Measurements from ENCODE around the gene IL26.
"Not testable (repeated sequence)": the region's sequence is repeated elsewhere in the genome, so short reads cannot be mapped to it uniquely, and the experiment has no call there.

Gene IL26

GRCh38 chr12:68200854-68201253, 24.8 kb downstream of the IL26 start:
- no peak overlapping the region for H3K4me3 ChIP-seq (ENCODE audit: low read depth, low read length)

- no peak overlapping the region for H3K4me3 ChIP-seq (ENCODE audit: low read depth, low read length)
Observed at GRCh38 chr12:68199127-68199526, 26.5 kb downstream of the IL26 start.

- no peak overlapping the region for H3K4me3 ChIP-seq (ENCODE audit: low read depth, low read length)
Observed at GRCh38 chr12:68198507-68199086, 27.0 kb downstream of the IL26 start.

GRCh38 chr12:68190301-68190700, 35.3 kb downstream of the IL26 start:
- H3K4me3 ChIP-seq (ENCODE audit: low read depth, low read length) = no peak overlapping the region

GRCh38 chr12:68189821-68190242, 35.8 kb downstream of the IL26 start:
- H3K4me3 ChIP-seq (ENCODE audit: low read depth, low read length) = no peak overlapping the region

- H3K4me3 ChIP-seq (ENCODE audit: low read depth, low read length) = no peak overlapping the region
Observed at GRCh38 chr12:68185598-68185997, 40.0 kb downstream of the IL26 start.

GRCh38 chr12:68180792-68181744, 44.5 kb downstream of the IL26 start:
- H3K4me3 ChIP-seq (ENCODE audit: low read depth, low read length) = no peak overlapping the region

- H3K4me3 ChIP-seq (ENCODE audit: low read depth, low read length) = no peak overlapping the region
Observed at GRCh38 chr12:68178774-68179439, 46.7 kb downstream of the IL26 start.

GRCh38 chr12:68178184-68178583, 47.4 kb downstream of the IL26 start:
- H3K4me3 ChIP-seq (ENCODE audit: low read depth, low read length) = no peak overlapping the region

- H3K4me3 ChIP-seq (ENCODE audit: low read depth, low read length) = no peak overlapping the region
Observed at GRCh38 chr12:68177562-68177961, 48.0 kb downstream of the IL26 start.

GRCh38 chr12:68176257-68176656, 49.4 kb downstream of the IL26 start:
- no peak overlapping the region for H3K4me3 ChIP-seq (ENCODE audit: low read depth, low read length)

- H3K4me3 ChIP-seq (ENCODE audit: low read depth, low read length) = no peak overlapping the region
Observed at GRCh38 chr12:68175557-68176061, 50.0 kb downstream of the IL26 start.

- H3K4me3 ChIP-seq (ENCODE audit: low read depth, low read length) = not testable (repeated sequence)
Observed at GRCh38 chr12:68174761-68175160, 50.8 kb downstream of the IL26 start.

GRCh38 chr12:68173792-68174191, 51.8 kb downstream of the IL26 start:
- no peak overlapping the region for H3K4me3 ChIP-seq (ENCODE audit: low read depth, low read length)

GRCh38 chr12:68170726-68171125, 54.9 kb downstream of the IL26 start:
- H3K4me3 ChIP-seq (ENCODE audit: low read depth, low read length) = no peak overlapping the region

GRCh38 chr12:68169213-68169889, 56.3 kb downstream of the IL26 start:
- H3K4me3 ChIP-seq (ENCODE audit: low read depth, low read length) = no peak overlapping the region

- H3K4me3 ChIP-seq (ENCODE audit: low read depth, low read length) = no peak overlapping the region
Observed at GRCh38 chr12:68166317-68166831, 59.2 kb downstream of the IL26 start.

- H3K4me3 ChIP-seq (ENCODE audit: low read depth, low read length) = no peak overlapping the region
Observed at GRCh38 chr12:68163560-68164081, 62.0 kb downstream of the IL26 start.

GRCh38 chr12:68162374-68162773, 63.2 kb downstream of the IL26 start:
- H3K4me3 ChIP-seq (ENCODE audit: low read depth, low read length) = no peak overlapping the region

GRCh38 chr12:68159681-68160304, 65.8 kb downstream of the IL26 start, which contains the start of gene IFNG:
IFNG (minus strand) TSS chr12:68159740; CDS start chr12:68159615, 125 bp downstream.
- H3K4me3 ChIP-seq (ENCODE audit: low read depth, low read length) = no peak within 1 kb of the TSS

All from iPS-11a (cell line).